KMS-11 (cell line): ENCODE results near the gene CLEC2A.

Source experiments
- H2AFZ ChIP-seq: fragments of 200-600 bp; sonication (generic); 2 replicates; pipeline ENCODE4 v1.6.1; 2016; ENCODE audit warnings: antibody characterized with exemption, mixed run types, low read depth
- H3K27ac ChIP-seq: fragments of 200-600 bp; sonication (generic); 2 replicates; pipeline ENCODE4 v1.6.1; 2016; ENCODE audit warnings: mild to moderate bottlenecking, mixed run types
- H3K27me3 ChIP-seq: fragments of 200-600 bp; sonication (generic); 2 replicates; pipeline ENCODE4 v1.6.1; 2017; ENCODE audit warnings: mild to moderate bottlenecking, low read depth, mixed run types, moderate library complexity; ENCODE audit not compliant: insufficient read depth
- H3K36me3 ChIP-seq: fragments of 200-600 bp; sonication (generic); 2 replicates; pipeline ENCODE4 v1.6.1; 2017; ENCODE audit warnings: mild to moderate bottlenecking, mixed run types; ENCODE audit not compliant: insufficient read depth
- H3K4me1 ChIP-seq: fragments of 200-600 bp; sonication (generic); 2 replicates; pipeline ENCODE4 v1.6.1; 2016; ENCODE audit warnings: mild to moderate bottlenecking, low read depth, mixed run types; ENCODE audit not compliant: poor library complexity, severe bottlenecking
- H3K4me2 ChIP-seq: fragments of 200-600 bp; sonication (generic); 2 replicates; pipeline ENCODE4 v1.7.0; 2016; ENCODE audit warnings: mild to moderate bottlenecking, mixed run types
- H3K4me3 ChIP-seq: fragments of 200-600 bp; sonication (generic); IDR thresholded peaks from 2 replicates; pipeline ENCODE4 v1.6.1; 2017; ENCODE audit warnings: low read depth, low read length, mixed read lengths; ENCODE audit not compliant: insufficient read depth
- H3K79me2 ChIP-seq: fragments of 200-600 bp; sonication (generic); 2 replicates; pipeline ENCODE4 v1.6.1; 2016; ENCODE audit warnings: low read depth, mixed run types; ENCODE audit not compliant: insufficient read depth
- H3K9ac ChIP-seq: fragments of 200-600 bp; sonication (generic); 2 replicates; pipeline ENCODE4 v1.6.1; 2016; ENCODE audit warnings: mild to moderate bottlenecking, mixed run types
- H4K20me1 ChIP-seq: fragments of 200-600 bp; sonication (generic); 2 replicates; pipeline ENCODE4 v1.6.1; 2016; ENCODE audit warnings: mild to moderate bottlenecking, mixed run types; ENCODE audit not compliant: insufficient read depth
- CTCF ChIP-seq: fragments of 200-600 bp; sonication (generic); conservative IDR thresholded peaks from 2 replicates; pipeline ENCODE4 v1.6.1; 2017; ENCODE audit warnings: low read depth, mild to moderate bottlenecking, antibody characterized with exemption, low read length, moderate library complexity, mixed read lengths

The CLEC2A gene

GRCh38 chr12:9872742-9873141, 59.4 kb downstream of the CLEC2A start:
- no peaks in the 10 kb centered on the region for H3K36me3 ChIP-seq
- H3K4me3 ChIP-seq, result no peak overlapping the region
- no peak overlapping the region for H3K27ac ChIP-seq
- no peak overlapping the region for H2AFZ ChIP-seq
- H3K4me1 ChIP-seq, result peaks cover 16% of the 10 kb centered on the region
- no peaks in the 10 kb centered on the region for H3K79me2 ChIP-seq
- no peaks in the 10 kb centered on the region for H3K27me3 ChIP-seq
- no peak for TF ChIP-seq CTCF
- H4K20me1 ChIP-seq, result no peaks in the 10 kb centered on the region
- H3K4me2 ChIP-seq, result no peak overlapping the region
- H3K9ac ChIP-seq, result no peak overlapping the region

DNA sequence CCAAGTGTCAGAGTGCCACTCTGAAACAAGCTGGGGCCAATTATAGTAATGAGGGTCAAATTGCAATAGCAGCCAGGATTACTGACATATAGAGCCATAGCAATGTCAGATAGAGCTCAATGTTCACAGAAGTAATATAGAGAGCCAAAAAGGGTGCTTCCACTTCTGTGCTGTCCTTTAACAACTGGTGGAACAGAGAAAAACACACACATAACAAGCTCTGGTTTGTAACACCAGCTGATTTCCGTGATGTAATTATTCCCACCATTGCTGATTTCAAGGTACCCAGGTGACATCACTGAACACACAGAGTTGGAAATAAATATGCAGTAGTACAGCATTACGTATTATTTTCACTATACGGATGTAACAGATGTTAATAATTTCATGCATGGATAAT, 60.0 kb downstream of the CLEC2A start:
- Histone ChIP-seq H3K27me3 (no peaks in the 10 kb centered on the region), H3K4me3 (no peak overlapping the region), H3K4me2 (no peak overlapping the region), H4K20me1 (no peaks in the 10 kb centered on the region), H3K79me2 (no peaks in the 10 kb centered on the region), H3K27ac (no peak overlapping the region), H3K4me1 (peaks cover 16% of the 10 kb centered on the region), H3K9ac (no peak overlapping the region), H2AFZ (no peak overlapping the region), H3K36me3 (no peaks in the 10 kb centered on the region)
- no peak for TF ChIP-seq CTCF

DNA sequence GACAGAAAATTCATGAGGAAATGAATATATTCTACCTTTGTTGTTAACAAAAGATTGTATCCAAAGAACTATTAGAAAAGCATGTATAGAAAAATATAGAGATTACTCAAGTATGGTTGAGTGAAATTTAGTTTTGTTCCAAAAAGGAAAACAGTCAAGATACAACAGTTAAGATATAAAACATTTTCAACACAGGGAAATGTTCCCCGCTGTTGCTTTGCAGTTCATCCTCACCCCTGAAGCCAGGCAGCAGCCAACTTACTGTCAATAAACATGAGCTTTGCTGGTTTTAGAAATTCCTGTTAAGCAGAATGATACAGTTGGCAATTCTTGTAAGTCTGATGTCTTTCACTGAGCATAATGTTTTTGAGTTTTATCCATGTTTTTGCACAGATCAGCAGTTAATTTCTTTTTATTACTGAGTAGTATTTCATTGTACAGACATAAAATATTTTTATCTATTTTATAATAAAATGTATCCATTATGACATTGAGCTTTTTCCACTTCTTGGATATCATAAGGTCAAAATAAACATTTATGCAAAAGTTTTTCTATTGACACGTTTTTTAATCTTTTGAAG, 61.8 kb downstream of the CLEC2A start:
- no peaks in the 10 kb centered on the region for H3K36me3 ChIP-seq
- peak overlapping the region; percentile 84 for H2AFZ ChIP-seq
- peaks cover 27% of the 10 kb centered on the region for H3K4me1 ChIP-seq
- H3K27me3 ChIP-seq, result no peaks in the 10 kb centered on the region
- no peak for TF ChIP-seq CTCF
- H3K27ac ChIP-seq, result peak overlapping the region; percentile 74
- H4K20me1 ChIP-seq, result no peaks in the 10 kb centered on the region
- no peaks in the 10 kb centered on the region for H3K79me2 ChIP-seq
- no peak overlapping the region for H3K4me3 ChIP-seq
- peak overlapping the region; percentile 56; the same call in 1 of the 2 replicates for H3K9ac ChIP-seq
- H3K4me2 ChIP-seq, result peak overlapping the region; percentile 75

DNA sequence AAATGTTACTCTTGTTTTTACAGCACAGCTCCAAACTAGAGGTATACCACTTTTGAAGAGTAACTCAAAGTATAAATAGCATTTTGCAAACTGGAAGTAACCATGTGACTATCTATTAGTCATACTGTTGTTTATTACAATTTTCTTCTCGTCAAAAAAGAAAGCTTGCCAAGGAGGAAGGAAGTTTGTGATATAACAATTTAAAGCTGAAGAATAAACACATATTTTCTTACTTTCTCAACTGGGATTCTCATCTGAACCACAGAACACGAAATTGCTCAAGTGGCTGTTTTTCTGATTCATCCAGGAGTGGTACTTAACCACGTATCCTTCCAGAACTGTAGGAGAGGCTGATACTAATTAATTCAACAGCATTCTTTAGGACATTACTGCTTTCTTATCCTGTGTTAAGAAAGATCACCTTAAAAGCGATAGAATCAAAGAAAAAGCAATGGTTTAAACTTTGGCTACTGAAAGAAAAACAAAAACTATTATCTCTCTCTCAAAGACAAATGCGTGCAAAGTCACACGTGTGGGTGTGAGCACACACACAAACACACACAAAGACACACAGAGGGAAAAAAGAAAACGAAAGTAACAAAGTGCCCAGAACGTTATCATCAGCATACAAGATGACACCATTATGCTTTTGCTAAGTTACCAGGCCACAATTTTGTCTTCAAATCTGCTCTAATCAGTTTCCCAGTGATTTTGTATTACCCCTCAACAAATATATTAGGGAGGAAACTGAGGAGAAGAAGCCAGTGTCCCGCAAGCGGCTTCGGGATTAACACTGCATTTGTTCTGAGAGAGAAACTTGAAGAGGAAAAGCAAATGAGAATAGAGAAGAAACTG, 62.6 kb downstream of the CLEC2A start, which contains the start of gene CLEC2B:
Gene CLEC2B, minus strand, starts transcription at position 48 of the 855 bp plus-strand sequence.
- peak within 1 kb of the TSS; percentile 56 for H3K9ac ChIP-seq
- H3K79me2 ChIP-seq, result no peaks in the 10 kb centered on the region
- no peaks in the 10 kb centered on the region for H4K20me1 ChIP-seq
- H3K4me3 ChIP-seq, result no peak within 1 kb of the TSS
- H2AFZ ChIP-seq, result peak within 1 kb of the TSS; percentile 84
- peaks cover 35% of the 10 kb centered on the region for H3K4me1 ChIP-seq
- TF ChIP-seq CTCF, result no peak
- no peaks in the 10 kb centered on the region for H3K36me3 ChIP-seq
- H3K4me2 ChIP-seq, result peak within 1 kb of the TSS; percentile 75
- H3K27me3 ChIP-seq, result no peaks in the 10 kb centered on the region
- peak within 1 kb of the TSS; percentile 74 for H3K27ac ChIP-seq
